Left lung (tissue), 10 donors: ENCODE results near the gene ART4. TPM values are rescaled to one million over a fixed set of nuclear protein-coding genes. Genes with fewer than 3 reads are reported as not detected.

ENCODE experiments used
- ATAC-seq: fragments of 200-7000 bp; cut with Tn5 transposase; one replicate; pipeline ENCODE4 v1.9.1; 2020; ENCODE audit warnings: moderate library complexity
- DNase-seq, 4 donors: peaks; one replicate each; pipeline ENCODE4 v3.0.0-alpha.2; 2013 to 2020
- H3K27ac ChIP-seq, 2 donors: fragments of 200-600 bp; sonication (generic) in 1 of 2; one replicate each; pipeline versions ENCODE4 v1.5.0 to v1.8.0; 2020 to 2021
- H3K27me3 ChIP-seq, 2 donors: fragments of 200-600 bp; sonication (generic) in 1 of 2; one replicate each; pipeline versions ENCODE4 v1.5.0 to v1.8.0; 2020 to 2021
- H3K36me3 ChIP-seq, 2 donors: fragments of 200-600 bp; sonication (generic) in 1 of 2; one replicate each; pipeline versions ENCODE4 v1.5.0 to v1.8.0; 2020 to 2021
- H3K4me1 ChIP-seq, 2 donors: fragments of 200-600 bp; one replicate each; pipeline ENCODE4 v1.8.0; 2021
- H3K4me3 ChIP-seq, 2 donors: fragments of 200-600 bp; sonication (generic) in 1 of 2; one replicate each; pipeline versions ENCODE4 v1.5.0 to v1.8.0; 2020 to 2021; ENCODE audit warnings: mild to moderate bottlenecking in 1 of 2
- H3K9me3 ChIP-seq, 2 donors: fragments of 200-600 bp; sonication (generic) in 1 of 2; one replicate each; pipeline versions ENCODE4 v1.5.0 to v1.8.0; 2020 to 2021
- intact Hi-C, 2 donors: fragments of 100-400 bp; cut with DNase I; formaldehyde crosslinking; loops; one replicate each; pipeline versions ENCODE4 v1.11.2 to v1.14.2; 2022
- polyA plus RNA-seq, 6 donors: library from polyadenylated mRNA; unstranded; fragments of 120-200 nt; gene quantifications; one replicate each; pipeline ENCODE4 v1.2.1, GENCODE V29; 2013; ENCODE audit not compliant: insufficient read length in 6 of 6
- total RNA-seq, 2 donors: library from RNA; stranded (reverse); fragmentation: NEBNext Ultra II Directional; extraction: Animal tissue kit (Norgen Biotek cat#: 25700); gene quantifications; one replicate each; pipeline ENCODE4 v1.2.1, GENCODE V29; 2021
- TF ChIP-seq, protein P1 (sequence below), 2 donors: fragments of 200-600 bp; sonication (generic) in 1 of 2; IDR thresholded peaks; one replicate each; pipeline versions ENCODE4 v1.5.0 to v1.8.0; 2021; ENCODE audit warnings: antibody characterized with exemption in 2 of 2
- donor health status: DM: no; HTN: yes; CAD: no.
- donor health status: DM: no; HTN: no; CAD: no.

The ART4 gene
- total and polyA plus RNA-seq, 8 donors = 0.11 to 3.1 (median 0.24) TPM

DNA sequence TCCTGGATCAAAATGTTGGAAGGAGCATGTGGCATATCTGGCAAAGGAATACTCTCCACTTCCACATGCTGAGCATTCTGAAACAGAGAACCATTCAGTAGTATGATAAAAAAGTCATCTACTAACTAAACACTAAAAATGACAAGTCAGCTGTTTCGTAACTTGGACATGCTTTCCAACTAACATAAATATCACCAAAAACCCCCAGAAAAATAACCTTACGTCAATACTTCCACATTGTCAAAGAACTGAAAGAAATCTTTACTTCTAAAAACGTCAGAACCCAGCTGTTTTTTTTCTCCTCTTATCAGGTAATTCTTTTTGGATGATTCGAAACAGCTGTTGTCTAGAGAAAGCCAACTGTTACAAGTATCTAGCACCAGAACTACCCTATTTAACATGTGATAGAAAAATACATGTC lies 48.3 kb downstream of the ART4 start:
- TF ChIP-seq, protein P1, sequence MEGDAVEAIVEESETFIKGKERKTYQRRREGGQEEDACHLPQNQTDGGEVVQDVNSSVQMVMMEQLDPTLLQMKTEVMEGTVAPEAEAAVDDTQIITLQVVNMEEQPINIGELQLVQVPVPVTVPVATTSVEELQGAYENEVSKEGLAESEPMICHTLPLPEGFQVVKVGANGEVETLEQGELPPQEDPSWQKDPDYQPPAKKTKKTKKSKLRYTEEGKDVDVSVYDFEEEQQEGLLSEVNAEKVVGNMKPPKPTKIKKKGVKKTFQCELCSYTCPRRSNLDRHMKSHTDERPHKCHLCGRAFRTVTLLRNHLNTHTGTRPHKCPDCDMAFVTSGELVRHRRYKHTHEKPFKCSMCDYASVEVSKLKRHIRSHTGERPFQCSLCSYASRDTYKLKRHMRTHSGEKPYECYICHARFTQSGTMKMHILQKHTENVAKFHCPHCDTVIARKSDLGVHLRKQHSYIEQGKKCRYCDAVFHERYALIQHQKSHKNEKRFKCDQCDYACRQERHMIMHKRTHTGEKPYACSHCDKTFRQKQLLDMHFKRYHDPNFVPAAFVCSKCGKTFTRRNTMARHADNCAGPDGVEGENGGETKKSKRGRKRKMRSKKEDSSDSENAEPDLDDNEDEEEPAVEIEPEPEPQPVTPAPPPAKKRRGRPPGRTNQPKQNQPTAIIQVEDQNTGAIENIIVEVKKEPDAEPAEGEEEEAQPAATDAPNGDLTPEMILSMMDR (IDR thresholded peaks at IDR 0.05) = no peak
- intact Hi-C loops = no loop called here
- Histone ChIP-seq H3K4me3 (no peak overlapping the region), H3K27ac (no peak overlapping the region), H3K4me1 (no peaks in the 10 kb centered on the region), H3K27me3 (no peaks in the 10 kb centered on the region), H3K9me3 (no peaks in the 10 kb centered on the region), H3K36me3 (peaks cover 3 to 97% of the 10 kb centered on the region in 2 donors)
- ATAC-seq (no peak), DNase-seq (peak in 2 of 4 donors; percentile 55 to 74)

DNA sequence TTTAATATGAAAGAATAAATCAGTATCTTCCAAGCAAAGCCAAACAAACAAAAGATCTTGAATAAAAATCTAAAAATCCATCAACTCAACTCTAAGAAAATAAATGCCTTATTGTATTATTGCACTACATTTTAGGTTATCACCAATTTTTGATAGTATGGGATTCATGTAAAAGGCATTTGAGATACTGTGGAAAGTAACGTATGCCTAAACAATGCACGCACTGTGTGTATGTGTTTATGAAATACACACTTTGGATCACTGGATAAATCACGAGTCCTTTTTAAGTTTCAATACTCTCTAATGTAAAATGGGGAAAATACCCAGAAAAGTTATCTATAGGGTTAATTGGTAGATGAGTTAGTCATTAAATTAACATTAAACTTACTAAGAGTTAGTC lies 57.8 kb downstream of the ART4 start:
- Histone ChIP-seq H3K27ac (no peak overlapping the region), H3K4me3 (no peak overlapping the region), H3K36me3 (peaks cover 0 to 61% of the 10 kb centered on the region in 2 donors), H3K9me3 (no peaks in the 10 kb centered on the region), H3K27me3 (no peaks in the 10 kb centered on the region), H3K4me1 (no peaks in the 10 kb centered on the region)
- no peak for ATAC-seq
- no peak for DNase-seq
- intact Hi-C loops = no loop called here
- TF ChIP-seq, protein P1 (IDR thresholded peaks at IDR 0.05) = no peak

DNA sequence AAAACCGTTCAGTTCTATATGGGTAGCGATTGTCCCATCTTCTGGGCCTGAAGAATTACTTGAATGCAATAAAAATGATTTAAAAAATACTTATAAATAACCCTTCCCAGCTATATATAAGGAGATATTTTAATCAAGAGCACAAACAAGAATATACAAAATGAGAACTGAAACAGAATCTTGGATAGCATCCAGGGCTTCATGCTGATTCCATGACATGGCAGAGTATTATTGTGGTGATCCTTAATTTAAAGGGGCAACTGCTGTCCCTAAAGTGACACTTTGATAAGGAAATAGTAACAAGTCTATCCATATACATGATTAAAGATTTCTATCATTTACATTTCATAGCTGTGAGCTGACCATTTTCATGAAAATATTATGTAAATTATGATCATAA lies 58.9 kb downstream of the ART4 start:
- ATAC-seq (no peak), DNase-seq (no peak)
- H3K4me3 ChIP-seq = no peak overlapping the region
- no peaks in the 10 kb centered on the region for H3K27me3 ChIP-seq
- H3K4me1 ChIP-seq = no peaks in the 10 kb centered on the region
- no peaks in the 10 kb centered on the region for H3K9me3 ChIP-seq
- no peak overlapping the region for H3K27ac ChIP-seq
- peaks cover 0 to 50% of the 10 kb centered on the region in 2 donors for H3K36me3 ChIP-seq
- intact Hi-C loops = no loop called here
- TF ChIP-seq, protein P1 (IDR thresholded peaks at IDR 0.05) = no peak

DNA sequence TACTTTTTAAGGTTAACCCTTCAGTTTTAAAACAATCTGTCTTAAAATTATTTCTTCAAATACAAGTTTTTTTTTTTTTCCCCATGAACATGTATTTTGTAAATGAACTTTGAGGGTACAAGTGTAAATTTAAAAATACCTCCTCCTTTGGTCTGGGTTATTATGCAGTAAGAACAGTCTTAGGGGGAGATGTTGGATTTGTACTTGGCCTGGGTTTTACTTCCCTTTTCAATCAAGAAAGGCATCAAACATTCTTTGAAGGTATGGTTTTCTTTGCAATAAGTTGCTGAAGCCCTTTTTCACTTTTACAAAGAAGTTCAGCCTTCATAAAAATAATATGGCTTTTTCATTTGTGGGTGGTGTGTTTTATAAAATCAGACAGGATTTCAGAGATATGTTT lies 60.6 kb downstream of the ART4 start:
- Histone ChIP-seq H3K27me3 (no peaks in the 10 kb centered on the region), H3K4me1 (no peaks in the 10 kb centered on the region), H3K4me3 (no peak overlapping the region), H3K27ac (no peak overlapping the region), H3K36me3 (peaks cover 0 to 33% of the 10 kb centered on the region in 2 donors), H3K9me3 (no peaks in the 10 kb centered on the region)
- no peak for DNase-seq
- TF ChIP-seq, protein P1 (IDR thresholded peaks at IDR 0.05) = no peak
- ATAC-seq = no peak
- intact Hi-C loops = no loop called here

DNA sequence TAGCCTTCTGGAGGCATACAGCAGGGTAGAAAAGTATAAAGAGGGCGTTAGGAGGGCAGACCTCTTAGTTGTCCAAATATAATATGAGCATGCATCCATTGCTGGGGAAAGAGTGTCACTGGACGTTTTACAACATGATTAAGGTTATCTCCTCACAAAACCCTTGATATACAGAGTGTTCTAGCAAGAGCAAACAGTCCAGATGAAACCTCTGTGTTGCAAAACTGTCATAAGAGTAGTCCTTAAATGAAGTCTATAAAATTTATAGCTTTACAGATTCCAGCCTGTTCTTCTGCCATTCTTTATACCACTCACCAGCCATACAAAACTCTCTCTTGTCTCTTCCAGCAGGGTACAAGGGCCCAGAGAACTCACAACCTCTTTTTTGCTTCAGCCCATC lies 61.8 kb downstream of the ART4 start:
- DNase-seq (no peak), ATAC-seq (no peak)
- TF ChIP-seq, protein P1 (IDR thresholded peaks at IDR 0.05) = no peak
- Histone ChIP-seq H3K9me3 (no peaks in the 10 kb centered on the region), H3K4me1 (no peaks in the 10 kb centered on the region), H3K4me3 (no peak overlapping the region), H3K27ac (no peak overlapping the region), H3K27me3 (no peaks in the 10 kb centered on the region), H3K36me3 (peaks cover 0 to 21% of the 10 kb centered on the region in 2 donors)
- intact Hi-C loops = no loop called here
